HG02885 (cell line): ENCODE data around the gene NNMT.

ENCODE experiments used
- ATAC-seq: cut with Tn5 transposase; IDR thresholded peaks from one replicate; pipeline ENCODE4 v1.9.1; 2021; ENCODE audit warnings: mild to moderate bottlenecking; ENCODE audit not compliant: unreplicated experiment, poor library complexity

Gene NNMT

GRCh38 chr11:114262681-114263512 lies 33.3 kb upstream of the NNMT start:
- ATAC-seq: no peak

- no peak for ATAC-seq
These were observed 32.6 kb upstream of the NNMT start for GRCh38 chr11:114263513-114264170.

- ATAC-seq: no peak
These were observed 31.8 kb upstream of the NNMT start for GRCh38 chr11:114264381-114264780.

- no peak for ATAC-seq
These were observed 30.9 kb upstream of the NNMT start for GRCh38 chr11:114265122-114265878.

GRCh38 chr11:114269498-114269897 lies 26.7 kb upstream of the NNMT start:
- ATAC-seq: no peak

- ATAC-seq: no peak
These were observed 25.5 kb upstream of the NNMT start for GRCh38 chr11:114270531-114271270.

GRCh38 chr11:114271316-114271715 lies 24.9 kb upstream of the NNMT start:
- no peak for ATAC-seq

- no peak for ATAC-seq
These were observed 23.9 kb upstream of the NNMT start for GRCh38 chr11:114272311-114272710.

- no peak for ATAC-seq
These were observed 23.1 kb upstream of the NNMT start for GRCh38 chr11:114273071-114273470.

- no peak for ATAC-seq
These were observed 22.1 kb upstream of the NNMT start for GRCh38 chr11:114273890-114274635.

GRCh38 chr11:114274637-114275036 lies 21.6 kb upstream of the NNMT start:
- ATAC-seq: no peak

- no peak for ATAC-seq
These were observed 20.9 kb upstream of the NNMT start for GRCh38 chr11:114275280-114275679.

GRCh38 chr11:114276077-114276476 lies 20.1 kb upstream of the NNMT start:
- no peak for ATAC-seq

- ATAC-seq: no peak
These were observed 18.4 kb upstream of the NNMT start for GRCh38 chr11:114277637-114278341.

- no peak for ATAC-seq
These were observed 17.7 kb upstream of the NNMT start for GRCh38 chr11:114278342-114279065.

GRCh38 chr11:114279792-114280546 lies 16.2 kb upstream of the NNMT start:
- no peak for ATAC-seq

GRCh38 chr11:114280696-114281095 lies 15.5 kb upstream of the NNMT start:
- no peak for ATAC-seq
